GM23338 (cell line): ENCODE data around the gene APBB3.

ENCODE experiments used
- CREB1 ChIP-seq: fragments of 250-450 bp; sonication (Bioruptor Pico); IDR thresholded peaks from 2 replicates; pipeline ENCODE4 v1.5.0; 2020; ENCODE audit warnings: low read depth, mild to moderate bottlenecking, moderate library complexity
- CTCF ChIP-seq, 2 experiments: fragments of 200-600 bp in 1 of 2; sonication (generic) in 1 of 2; conservative IDR thresholded peaks; 2 replicates each; pipeline versions ENCODE4 v1.5.1 to v1.6.1; 2016 to 2017; ENCODE audit warnings: antibody characterized with exemption in 2 of 2, low read depth in 2 of 2, mild to moderate bottlenecking in 2 of 2, moderate library complexity in 1 of 2
- EZH2 ChIP-seq: fragments of 200-600 bp; sonication (generic); IDR thresholded peaks from one replicate; pipeline ENCODE4 v1.8.0; 2017; ENCODE audit warnings: antibody characterized with exemption, mild to moderate bottlenecking, low read depth; ENCODE audit not compliant: unreplicated experiment
- EZH2phosphoT487 ChIP-seq: fragments of 200-600 bp; sonication (generic); IDR thresholded peaks from one replicate; pipeline ENCODE4 v1.8.1; 2018; ENCODE audit warnings: antibody characterized with exemption; ENCODE audit not compliant: unreplicated experiment
- JUNB ChIP-seq: IDR thresholded peaks from one replicate; pipeline ENCODE4 v1.6.1; 2016; ENCODE audit warnings: antibody characterized with exemption; ENCODE audit not compliant: unreplicated experiment
- POLR2AphosphoS5 ChIP-seq: IDR thresholded peaks from 2 replicates; pipeline ENCODE4 v1.6.1; 2016; ENCODE audit warnings: antibody characterized with exemption, low read depth
- REST ChIP-seq: IDR thresholded peaks from one replicate; pipeline ENCODE4 v1.6.1; 2018; ENCODE audit warnings: antibody characterized with exemption; ENCODE audit not compliant: unreplicated experiment

DNA sequence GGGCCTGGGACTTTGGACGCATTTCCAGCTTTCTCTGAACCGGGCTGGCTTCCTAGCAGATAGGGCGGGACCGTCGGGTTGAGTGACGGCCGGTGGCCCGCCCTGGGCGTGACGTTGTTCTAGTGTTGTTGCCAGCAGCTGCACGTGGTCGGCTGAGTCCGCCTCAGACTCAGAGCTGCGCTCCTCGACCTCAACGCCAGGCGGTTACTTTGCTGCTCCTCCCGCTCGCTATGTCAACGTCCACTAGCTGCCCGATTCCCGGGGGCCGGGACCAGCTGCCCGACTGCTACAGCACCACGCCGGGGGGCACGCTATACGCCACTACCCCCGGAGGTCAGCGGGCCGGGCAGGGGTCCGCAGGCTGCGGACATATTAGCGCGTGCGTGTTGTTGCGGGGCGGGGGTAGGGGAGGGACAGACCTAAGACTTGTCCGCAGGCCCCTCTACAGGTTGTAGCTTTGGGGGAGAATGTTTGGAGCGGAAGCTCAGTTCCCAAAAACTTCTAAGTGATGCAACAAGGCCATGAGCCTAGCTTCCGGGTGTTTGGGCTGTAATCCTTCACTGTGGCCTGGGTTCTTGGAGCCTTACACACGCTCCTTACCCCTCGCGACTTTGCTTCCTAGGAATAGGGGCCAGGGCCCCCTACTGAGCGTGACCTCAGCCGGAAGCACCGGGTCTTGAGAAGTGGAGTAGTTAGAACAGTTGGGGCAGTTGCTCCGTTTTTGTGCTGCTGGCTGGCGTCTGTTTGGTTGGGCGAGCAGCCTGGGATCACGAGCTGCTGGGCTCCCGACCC lies 16.7 kb downstream of the APBB3 start, which contains the start of gene EIF4EBP3:
- peak; percentile 81 for TF ChIP-seq POLR2AphosphoS5
- peak in 1 of 2 experiments; percentile 36; a peak in 2 of 4 replicates for TF ChIP-seq CTCF (conservative IDR thresholded peaks at IDR 0.05; ENCODE audit: low read depth in 2 of 2)
- TF ChIP-seq CREB1 (CRISPR knock-in tag), result peak; percentile 88
- no peak for TF ChIP-seq REST
- TF ChIP-seq EZH2, result no peak
- no peak for TF ChIP-seq JUNB
- no peak for TF ChIP-seq EZH2phosphoT487
